Testis (tissue), 3 donors: ENCODE measurements around the gene GNG13. TPM values are rescaled to one million over a fixed set of nuclear protein-coding genes. Genes with fewer than 3 reads are reported as not detected.

Source experiments
- DNase-seq: peaks from one replicate; pipeline ENCODE4 v3.0.0-alpha.2; 2019
- H3K27ac ChIP-seq, 2 donors: fragments of 200-600 bp; sonication (generic); one replicate each; pipeline ENCODE4 v1.5.1; 2019
- H3K27me3 ChIP-seq: fragments of 200-600 bp; sonication (generic); one replicate; pipeline ENCODE4 v1.5.1; 2019
- H3K36me3 ChIP-seq: fragments of 200-600 bp; sonication (generic); one replicate; pipeline ENCODE4 v1.5.1; 2017; ENCODE audit warnings: low read depth; ENCODE audit errors: missing control alignments
- H3K4me1 ChIP-seq: fragments of 200-600 bp; sonication (generic); one replicate; pipeline ENCODE4 v1.5.1; 2019
- H3K4me3 ChIP-seq, 2 donors: fragments of 200-600 bp; sonication (generic); one replicate each; pipeline ENCODE4 v1.5.1; 2017 to 2019
- H3K9me3 ChIP-seq: fragments of 200-600 bp; sonication (generic); one replicate; pipeline ENCODE4 v1.5.1; 2017
- POLR2A ChIP-seq: fragments of 450-650 bp; IDR thresholded peaks from one replicate; pipeline ENCODE4 v1.6.1; 2017; ENCODE audit warnings: antibody characterized with exemption, mild to moderate bottlenecking, moderate library complexity
- WGBS, 2 donors: methylation state at CpG; one replicate each; pipeline ENCODE4 v1.1.5; 2018; 5-methylcytosine and 5-hydroxymethylcytosine counted together
- intact Hi-C: fragments of 100-400 bp; cut with DNase I; formaldehyde crosslinking; loops from one replicate; pipeline ENCODE4 v1.15.1; 2023; ENCODE audit warnings: low total_unique reads
- polyA plus RNA-seq: library from polyadenylated mRNA; stranded (reverse); fragments of 350-450 nt; fragmentation: Illumina TruSeq; extraction: RNeasy Lipid Tissue Mini Kit (QIAGEN cat#74804); gene quantifications from one replicate; pipeline ENCODE4 v1.2.3, GENCODE V29; 2014; ENCODE audit warnings: low read depth, low replicate concordance; ENCODE audit not compliant: insufficient read depth
- total RNA-seq, 2 donors: library from RNA; depleted of rRNA; stranded (reverse); fragments of >200 nt; gene quantifications; one replicate each; pipeline ENCODE4 v1.2.3, GENCODE V29; 2016
- TF ChIP-seq, protein P1 (sequence below), 3 experiments: fragments of 450-650 bp in 2 of 3; fragments of 200-600 bp in 1 of 3; sonication (generic) in 1 of 3; IDR thresholded peaks; one replicate each; pipeline ENCODE4 v1.5.1; 2016 to 2019; ENCODE audit warnings: antibody characterized with exemption in 3 of 3, mild to moderate bottlenecking in 2 of 3, moderate library complexity in 1 of 3

GNG13 gene
- total and polyA plus RNA-seq, 3 donors from 2014 or later: not detected

DNA sequence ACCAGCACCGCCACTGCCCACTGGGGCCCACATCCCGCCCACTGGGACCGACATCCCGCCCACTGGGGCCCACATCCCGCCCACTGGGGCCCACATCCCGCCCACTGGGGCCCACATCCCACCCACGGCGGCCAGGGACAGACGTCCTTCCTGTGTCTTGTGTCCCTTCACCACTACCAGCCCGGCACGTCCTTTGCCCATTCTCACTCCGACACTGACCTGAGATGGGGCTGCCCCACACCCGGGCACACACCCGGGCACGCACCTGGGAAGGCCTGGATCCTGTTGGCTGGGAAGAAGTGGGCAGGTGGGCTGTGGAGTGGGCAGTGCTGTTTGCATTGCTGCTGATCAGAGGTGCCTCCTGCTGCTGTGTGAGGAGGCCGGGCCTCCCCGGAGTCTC lies 28.4 kb upstream of the GNG13 start:
- Histone ChIP-seq H3K27me3 (no peaks in the 10 kb centered on the region), H3K36me3 (no peaks in the 10 kb centered on the region), H3K9me3 (no peaks in the 10 kb centered on the region), H3K27ac (no peak overlapping the region), H3K4me1 (peaks cover 10% of the 10 kb centered on the region), H3K4me3 (no peak overlapping the region)
- TF ChIP-seq, protein P1, sequence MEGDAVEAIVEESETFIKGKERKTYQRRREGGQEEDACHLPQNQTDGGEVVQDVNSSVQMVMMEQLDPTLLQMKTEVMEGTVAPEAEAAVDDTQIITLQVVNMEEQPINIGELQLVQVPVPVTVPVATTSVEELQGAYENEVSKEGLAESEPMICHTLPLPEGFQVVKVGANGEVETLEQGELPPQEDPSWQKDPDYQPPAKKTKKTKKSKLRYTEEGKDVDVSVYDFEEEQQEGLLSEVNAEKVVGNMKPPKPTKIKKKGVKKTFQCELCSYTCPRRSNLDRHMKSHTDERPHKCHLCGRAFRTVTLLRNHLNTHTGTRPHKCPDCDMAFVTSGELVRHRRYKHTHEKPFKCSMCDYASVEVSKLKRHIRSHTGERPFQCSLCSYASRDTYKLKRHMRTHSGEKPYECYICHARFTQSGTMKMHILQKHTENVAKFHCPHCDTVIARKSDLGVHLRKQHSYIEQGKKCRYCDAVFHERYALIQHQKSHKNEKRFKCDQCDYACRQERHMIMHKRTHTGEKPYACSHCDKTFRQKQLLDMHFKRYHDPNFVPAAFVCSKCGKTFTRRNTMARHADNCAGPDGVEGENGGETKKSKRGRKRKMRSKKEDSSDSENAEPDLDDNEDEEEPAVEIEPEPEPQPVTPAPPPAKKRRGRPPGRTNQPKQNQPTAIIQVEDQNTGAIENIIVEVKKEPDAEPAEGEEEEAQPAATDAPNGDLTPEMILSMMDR (IDR thresholded peaks at IDR 0.05): no peak
- no peak for TF ChIP-seq POLR2A
- DNase-seq: no peak
- 88 to 92% methylated on average over 9 to 17 of the region's 17 CpGs for WGBS, 2 donors
- intact Hi-C loops: no loop called here

DNA sequence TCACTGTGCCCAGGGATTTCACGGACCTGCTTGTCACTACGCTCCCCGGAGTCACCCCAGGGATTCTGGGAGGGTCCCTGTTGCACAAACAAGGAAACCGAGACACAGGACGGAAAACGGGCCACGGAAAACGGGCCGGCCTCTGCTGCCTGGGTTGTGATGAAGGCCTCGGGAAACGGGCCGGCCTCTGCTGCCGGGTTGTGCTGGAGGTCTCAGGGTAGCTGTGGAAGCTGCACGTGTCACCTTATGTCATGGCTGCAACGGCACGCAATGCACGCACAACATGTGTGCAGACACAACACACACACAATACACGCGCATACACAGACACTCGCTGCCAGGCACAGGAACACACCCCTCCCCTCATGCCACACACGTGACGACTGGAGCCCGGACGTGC lies 27.0 kb upstream of the GNG13 start:
- intact Hi-C loops: no loop called here
- Histone ChIP-seq H3K36me3 (no peaks in the 10 kb centered on the region), H3K9me3 (no peaks in the 10 kb centered on the region), H3K4me1 (peaks cover 10% of the 10 kb centered on the region), H3K27me3 (no peaks in the 10 kb centered on the region), H3K27ac (no peak overlapping the region), H3K4me3 (no peak overlapping the region)
- no peak for DNase-seq
- 87 to 94% methylated on average over 4 to 24 of the region's 24 CpGs for WGBS, 2 donors
- TF ChIP-seq, protein P1 (IDR thresholded peaks at IDR 0.05): no peak
- TF ChIP-seq POLR2A: no peak

DNA sequence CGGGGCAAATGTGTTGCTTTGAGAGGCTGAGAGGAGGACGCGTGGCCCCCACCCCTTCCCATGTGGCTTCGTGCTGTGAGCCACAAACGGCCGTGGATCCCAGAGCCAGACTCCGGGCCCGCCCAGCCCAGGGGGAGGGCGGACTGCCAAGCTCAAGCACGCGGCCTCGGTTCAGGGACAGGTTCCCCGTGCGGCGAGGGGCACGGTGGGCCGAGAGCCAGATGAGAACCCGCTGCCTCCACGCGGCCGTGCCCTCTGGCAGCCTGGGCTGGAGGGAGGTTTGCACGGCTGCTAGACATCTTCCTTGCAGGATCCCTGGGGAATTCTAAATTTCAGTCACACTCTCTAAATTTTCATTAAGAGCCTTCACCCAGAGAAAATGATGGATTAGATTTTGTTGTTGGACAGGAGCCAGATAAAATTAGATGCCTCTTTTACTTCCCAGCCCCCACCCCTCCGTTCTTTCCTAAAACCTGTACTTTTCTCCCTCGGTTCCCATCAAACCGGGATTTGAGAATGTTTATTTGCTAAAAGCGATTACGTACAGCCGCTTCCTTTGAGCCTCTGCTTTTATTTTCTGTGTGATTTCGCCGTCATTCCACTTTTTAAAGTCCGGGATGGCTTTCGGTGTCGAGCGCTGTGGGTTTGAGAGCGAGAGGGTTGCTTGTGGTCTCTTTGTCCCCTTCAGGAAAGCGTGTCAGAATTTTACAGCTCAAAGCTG lies 25.0 kb upstream of the GNG13 start:
- Histone ChIP-seq H3K9me3 (no peaks in the 10 kb centered on the region), H3K4me1 (peaks cover 10% of the 10 kb centered on the region), H3K27ac (peak overlapping the region in 1 of 2 donors; percentile 44), H3K4me3 (no peak overlapping the region), H3K36me3 (no peaks in the 10 kb centered on the region), H3K27me3 (no peaks in the 10 kb centered on the region)
- peak; percentile 71 for DNase-seq
- intact Hi-C loops: no loop called here
- WGBS, 2 donors: 37 to 53% methylated on average over 19 to 32 of the region's 36 CpGs
- TF ChIP-seq, protein P1 (IDR thresholded peaks at IDR 0.05): no peak
- no peak for TF ChIP-seq POLR2A

DNA sequence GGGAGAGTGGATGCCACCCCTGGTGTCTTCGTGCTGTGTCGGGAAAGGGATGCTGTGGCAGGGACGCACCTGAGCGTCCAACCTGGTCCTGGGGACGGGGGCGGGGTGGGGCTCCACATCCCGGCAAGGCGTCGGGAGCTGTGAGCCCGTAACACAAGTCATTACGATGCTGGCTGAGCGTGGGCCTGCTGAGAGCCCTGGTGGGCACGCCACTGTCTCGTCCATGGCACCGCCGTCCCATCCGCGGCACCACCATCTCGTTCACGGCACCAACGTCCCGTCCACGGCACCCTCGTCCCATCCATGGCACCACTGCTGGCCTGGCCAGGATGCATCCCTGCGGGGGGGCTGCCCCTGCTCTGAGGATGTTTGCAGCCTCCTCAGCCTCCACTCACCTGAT lies 24.1 kb upstream of the GNG13 start:
- Histone ChIP-seq H3K27ac (no peak overlapping the region), H3K4me3 (no peak overlapping the region), H3K36me3 (no peaks in the 10 kb centered on the region), H3K4me1 (peaks cover 10% of the 10 kb centered on the region), H3K27me3 (no peaks in the 10 kb centered on the region), H3K9me3 (no peaks in the 10 kb centered on the region)
- DNase-seq: no peak
- intact Hi-C loops: no loop called here
- WGBS, 2 donors: 94 to 97% methylated on average over 19 to 25 of the region's 25 CpGs
- no peak for TF ChIP-seq POLR2A
- TF ChIP-seq, protein P1 (IDR thresholded peaks at IDR 0.05): no peak

DNA sequence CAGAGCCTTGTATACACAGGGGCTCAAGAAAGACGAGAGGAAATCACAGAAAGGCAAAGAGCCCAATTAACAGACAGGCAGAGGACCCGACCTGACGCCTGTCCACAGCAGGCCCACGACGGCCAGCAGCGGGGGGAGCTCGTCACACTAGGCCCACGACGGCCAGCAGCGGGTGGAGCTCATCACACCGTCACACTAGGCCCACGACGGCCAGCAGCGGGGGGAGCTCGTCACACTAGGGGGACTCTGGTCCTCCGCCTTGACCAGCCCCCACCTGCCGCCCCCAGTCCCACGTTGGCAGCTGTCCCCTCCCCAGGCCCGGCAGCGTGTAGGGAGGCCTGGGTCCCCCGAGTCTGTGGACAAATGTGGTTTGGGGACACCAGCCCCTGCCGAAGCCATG lies 23.7 kb upstream of the GNG13 start:
- Histone ChIP-seq H3K27ac (no peak overlapping the region), H3K4me3 (no peak overlapping the region), H3K9me3 (no peaks in the 10 kb centered on the region), H3K27me3 (no peaks in the 10 kb centered on the region), H3K4me1 (peaks cover 10% of the 10 kb centered on the region), H3K36me3 (no peaks in the 10 kb centered on the region)
- TF ChIP-seq POLR2A: no peak
- TF ChIP-seq, protein P1 (IDR thresholded peaks at IDR 0.05): no peak
- WGBS, 2 donors: 82 to 92% methylated on average over 17 to 22 of the region's 22 CpGs
- no peak for DNase-seq
- intact Hi-C loops: no loop called here
